ENCODE measurements around the gene GIMAP5.
A peak's percentile ranks its signal among the peaks of the same experiment; 100 is the strongest.
"Not testable (repeated sequence)": the region's sequence is repeated elsewhere in the genome, so short reads cannot be mapped to it uniquely, and the experiment has no call there.

GIMAP5 gene

DNA sequence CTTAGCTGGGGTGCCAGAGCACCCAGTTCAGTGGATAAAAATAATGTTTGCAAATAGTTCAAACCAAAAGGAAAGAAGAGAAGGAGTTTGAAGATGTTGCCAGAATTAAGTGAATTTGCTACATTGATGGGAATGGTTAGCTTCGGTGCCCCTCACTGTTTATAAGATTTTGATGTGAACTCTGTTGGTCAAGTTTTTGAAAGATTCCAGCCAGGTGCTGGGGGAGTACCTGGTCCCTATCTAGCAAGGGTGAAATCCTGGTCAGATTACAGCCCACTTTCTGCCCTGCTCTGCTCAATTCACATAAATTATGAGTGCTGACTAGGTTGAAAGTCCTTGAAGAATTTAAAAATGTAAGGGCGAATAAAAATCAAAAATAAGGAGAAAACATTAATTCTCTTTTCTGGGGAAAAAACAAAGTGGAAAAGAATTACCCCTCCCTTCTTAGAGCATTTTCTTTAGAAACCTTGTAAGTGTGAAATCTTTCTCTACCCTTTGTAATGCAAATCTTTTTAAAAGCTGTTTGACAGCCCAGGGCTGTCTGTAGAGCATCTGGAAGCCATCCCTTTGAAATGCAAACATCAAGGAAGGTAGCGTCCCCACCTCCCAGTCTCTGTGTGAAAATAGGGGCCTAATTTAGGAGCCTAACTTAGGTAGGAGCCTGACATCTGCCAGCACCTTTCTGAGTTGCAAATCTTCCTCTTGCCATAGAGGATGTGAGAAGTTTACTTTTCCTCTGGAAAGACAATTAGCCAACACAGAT lies 1.4 kb upstream of the GIMAP5 start:
- no peak for DNase-seq

DNA sequence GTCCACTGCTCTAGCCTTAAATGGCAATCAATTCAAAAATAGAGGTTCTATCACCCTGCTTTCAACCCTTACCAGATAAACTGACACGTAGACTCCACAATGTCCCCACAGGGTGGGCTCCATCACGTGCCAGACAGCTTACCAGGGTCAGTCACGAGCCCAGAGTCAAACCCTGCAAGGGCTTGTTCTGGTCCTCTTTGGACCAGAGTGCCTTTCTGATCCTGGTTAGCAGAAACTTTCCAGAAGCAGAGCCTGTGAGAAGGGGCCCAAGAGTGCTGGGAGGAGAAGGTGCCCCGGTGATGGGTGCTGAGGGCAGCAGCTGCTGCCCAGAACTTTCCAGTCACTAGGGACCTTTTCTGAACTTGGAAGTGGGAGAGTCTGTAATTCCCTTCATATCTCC lies 354 bp upstream of the GIMAP5 start:
- DNase-seq: no peak

DNA sequence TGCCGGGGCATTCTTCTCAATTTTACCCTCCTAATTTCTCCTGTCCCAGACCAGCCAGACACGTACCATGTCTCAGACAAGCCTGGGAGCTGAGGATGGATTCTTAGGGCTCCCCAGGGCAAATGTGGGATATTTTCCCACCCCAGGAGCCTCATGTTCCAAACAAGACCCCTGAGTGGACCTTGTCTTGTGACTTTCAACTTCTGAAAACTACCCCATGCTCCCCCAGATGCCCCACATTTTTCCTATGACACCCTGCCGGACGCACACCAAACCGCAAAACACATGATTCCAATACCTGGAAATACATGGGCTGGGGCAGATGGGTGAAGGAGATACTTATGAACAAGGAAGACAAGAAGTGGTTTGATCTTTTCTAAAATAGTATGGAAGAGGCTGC lies 874 bp downstream of the GIMAP5 start:
- DNase-seq: no peak

DNA sequence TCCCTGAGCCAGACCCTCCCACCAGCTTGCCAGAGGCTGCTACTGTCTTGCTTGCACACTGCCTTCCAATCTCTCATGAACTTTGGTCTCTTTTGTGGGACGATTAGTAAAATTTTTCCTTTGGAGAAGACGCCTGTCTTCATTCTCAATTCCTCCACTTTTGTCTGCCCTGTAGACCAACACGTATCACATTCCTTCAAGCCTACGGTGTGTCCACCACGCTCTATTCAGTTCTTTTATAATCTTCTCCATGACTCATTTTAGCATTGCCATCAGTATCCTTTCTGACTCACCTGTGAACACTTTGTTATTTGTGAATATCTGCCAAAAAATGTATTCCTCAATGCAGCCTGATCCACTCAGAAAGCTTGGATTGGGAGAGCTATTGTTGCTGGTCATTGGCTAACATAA lies 1.4 kb downstream of the GIMAP5 start:
- DNase-seq: peak; percentile 2

DNA sequence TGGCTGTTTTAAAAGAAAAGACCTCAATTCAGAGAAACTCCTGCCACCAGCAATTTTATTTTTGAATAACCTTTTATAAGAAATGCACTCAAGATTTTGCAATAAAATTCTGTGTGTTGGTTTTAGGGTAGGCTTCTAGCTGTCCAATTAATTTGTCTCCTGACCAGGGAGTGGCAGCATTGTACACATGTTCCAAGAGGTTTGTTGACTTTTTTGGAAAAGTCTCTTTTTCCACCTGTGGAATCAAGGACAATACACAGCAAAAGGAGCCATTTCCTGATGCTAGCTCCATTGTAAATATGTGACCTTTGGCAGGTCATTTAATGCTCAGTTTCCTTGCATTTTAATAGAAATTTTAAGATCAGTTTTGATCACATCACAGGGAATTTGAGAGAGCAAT lies 1.8 kb downstream of the GIMAP5 start:
- DNase-seq: no peak

DNA sequence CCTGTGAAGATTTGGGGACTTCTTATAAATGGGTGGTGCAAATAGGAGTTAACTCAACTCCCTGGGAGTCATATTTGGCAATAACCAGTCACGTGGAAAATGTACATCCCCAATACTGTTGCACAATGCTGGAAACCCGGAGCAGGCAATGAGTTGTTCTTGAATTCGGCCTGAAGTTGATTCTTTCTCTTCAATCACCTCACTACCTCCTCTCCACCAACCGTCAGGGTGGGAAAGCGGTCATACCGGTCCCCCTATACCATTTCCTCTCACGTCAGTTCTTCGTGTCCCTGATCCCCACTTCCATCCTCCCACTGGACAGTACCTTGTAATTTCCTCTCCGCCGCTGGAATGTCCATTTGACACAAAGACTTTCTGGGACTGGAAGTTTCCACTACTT lies 2.8 kb downstream of the GIMAP5 start:
- DNase-seq: no peak

DNA sequence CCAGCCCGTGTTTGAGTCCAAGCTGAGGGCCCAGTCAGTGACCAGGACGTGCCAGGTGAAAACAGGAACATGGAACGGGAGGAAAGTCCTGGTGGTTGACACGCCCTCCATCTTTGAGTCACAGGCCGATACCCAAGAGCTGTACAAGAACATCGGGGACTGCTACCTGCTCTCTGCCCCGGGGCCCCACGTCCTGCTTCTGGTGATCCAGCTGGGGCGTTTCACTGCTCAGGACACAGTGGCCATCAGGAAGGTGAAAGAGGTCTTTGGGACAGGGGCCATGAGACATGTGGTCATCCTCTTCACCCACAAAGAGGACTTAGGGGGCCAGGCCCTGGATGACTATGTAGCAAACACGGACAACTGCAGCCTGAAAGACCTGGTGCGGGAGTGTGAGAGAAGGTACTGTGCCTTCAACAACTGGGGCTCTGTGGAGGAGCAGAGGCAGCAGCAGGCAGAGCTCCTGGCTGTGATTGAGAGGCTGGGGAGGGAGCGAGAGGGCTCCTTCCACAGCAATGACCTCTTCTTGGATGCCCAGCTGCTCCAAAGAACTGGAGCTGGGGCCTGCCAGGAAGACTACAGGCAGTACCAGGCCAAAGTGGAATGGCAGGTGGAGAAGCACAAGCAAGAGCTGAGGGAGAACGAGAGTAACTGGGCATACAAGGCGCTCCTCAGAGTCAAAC lies 5.2 kb downstream of the GIMAP5 start:
- no peak for DNase-seq

DNA sequence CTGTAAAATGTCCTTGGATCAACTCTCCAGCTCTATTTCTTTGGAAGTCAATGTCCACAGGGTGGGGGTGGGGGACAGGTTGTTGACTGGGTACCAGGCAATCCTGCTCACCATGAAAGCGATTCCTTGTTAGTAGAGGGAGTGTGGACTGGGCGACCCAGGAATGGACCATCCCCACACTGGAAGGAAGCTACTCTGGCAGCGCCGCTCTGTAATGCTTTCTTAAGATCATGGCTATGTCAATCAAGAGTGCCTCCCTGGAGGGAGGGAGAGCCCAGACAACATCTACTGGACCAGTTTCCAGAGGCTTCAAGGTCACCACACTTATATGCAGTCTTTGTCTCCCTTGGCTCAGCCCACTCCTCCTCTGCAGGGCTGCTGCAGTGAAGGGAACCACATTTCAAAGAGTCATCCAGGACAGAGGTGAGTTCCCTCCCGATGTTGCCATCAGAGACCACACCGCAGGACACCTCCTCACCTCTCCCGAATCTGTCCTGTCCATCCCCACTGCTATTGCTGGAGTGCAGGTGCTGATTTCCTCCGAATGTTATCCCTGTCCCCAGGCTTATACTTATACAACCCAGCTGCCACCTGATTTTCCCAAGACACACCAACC lies 6.9 kb downstream of the GIMAP5 start:
- DNase-seq: no peak

DNA sequence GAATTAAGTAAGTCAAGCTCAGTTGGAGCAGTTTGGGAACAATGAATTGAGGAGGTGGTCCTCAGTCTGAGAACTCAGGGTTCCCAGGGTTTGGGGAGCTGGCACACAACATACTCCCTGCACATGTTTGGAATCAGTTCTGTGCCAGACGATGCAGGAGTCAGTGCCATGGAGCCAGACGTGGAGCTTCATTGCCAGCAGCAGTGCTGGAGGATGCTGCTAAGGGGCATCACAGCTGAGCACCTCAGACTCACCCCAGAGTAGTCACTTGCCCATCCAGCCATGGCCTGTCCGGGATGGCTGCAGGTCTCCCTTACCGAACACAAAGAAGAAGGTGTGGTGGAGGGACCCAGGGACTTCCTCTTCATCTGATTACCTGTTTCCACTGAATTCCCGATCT lies 7.9 kb downstream of the GIMAP5 start:
- no peak for DNase-seq

DNA sequence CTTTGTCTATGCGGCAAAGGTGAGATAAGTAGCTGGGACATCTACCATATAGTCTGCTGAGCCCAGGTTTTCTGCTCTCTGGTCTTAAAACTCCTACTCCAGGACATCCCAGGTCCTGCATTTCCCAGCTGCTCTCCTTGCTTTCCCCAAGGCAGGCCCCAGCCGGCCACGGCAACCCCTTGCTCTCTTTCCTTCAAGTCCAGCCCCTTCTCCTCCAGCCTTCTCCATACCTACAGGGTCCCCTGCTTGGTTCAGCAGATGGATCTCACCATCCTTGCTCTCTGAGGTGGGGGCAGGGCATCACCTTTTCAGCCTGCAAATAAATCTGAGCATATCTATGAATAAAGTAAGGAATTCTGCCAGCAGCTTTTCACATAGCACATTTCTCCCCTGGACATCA lies 8.7 kb downstream of the GIMAP5 start:
- no peak for DNase-seq

DNA sequence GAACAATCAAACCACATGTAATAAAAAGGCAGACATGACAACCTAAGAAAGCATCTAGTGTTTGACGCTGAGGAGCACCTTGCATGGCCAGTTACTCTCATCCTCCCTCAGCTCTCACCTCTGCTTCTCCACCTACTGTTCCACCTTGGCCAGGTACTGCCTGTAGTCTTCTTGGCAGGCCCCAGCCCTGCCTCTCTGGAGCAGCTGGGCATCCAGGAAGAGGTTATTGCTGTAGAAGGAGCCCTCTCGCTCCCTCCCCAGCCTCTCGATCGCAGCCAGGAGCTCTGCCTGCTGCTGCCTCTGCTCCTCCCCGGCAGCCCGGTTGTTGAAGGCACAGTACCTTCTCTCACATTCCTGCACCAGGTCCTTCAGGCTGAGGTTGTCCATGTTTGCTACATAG lies 9.7 kb downstream of the GIMAP5 start:
- no peak for DNase-seq

DNA sequence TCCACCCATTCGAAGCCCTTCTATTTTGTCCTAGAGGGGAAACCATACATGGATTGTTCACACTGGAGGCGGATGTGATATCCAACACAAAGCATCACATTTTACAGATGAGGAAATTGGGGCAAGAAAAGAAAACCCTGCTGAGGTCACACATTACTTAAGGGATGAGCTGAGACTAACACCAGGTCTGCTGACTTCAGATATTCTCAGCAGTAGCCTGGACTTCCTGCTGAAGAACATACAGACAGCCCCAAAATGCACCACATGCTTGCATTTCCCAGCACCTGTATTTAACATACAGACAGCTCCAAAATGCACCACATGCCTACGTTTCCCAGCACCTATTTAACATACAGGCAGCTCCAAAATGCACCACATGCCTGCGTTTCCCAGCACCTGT lies 11.2 kb downstream of the GIMAP5 start:
- no peak for DNase-seq

DNA sequence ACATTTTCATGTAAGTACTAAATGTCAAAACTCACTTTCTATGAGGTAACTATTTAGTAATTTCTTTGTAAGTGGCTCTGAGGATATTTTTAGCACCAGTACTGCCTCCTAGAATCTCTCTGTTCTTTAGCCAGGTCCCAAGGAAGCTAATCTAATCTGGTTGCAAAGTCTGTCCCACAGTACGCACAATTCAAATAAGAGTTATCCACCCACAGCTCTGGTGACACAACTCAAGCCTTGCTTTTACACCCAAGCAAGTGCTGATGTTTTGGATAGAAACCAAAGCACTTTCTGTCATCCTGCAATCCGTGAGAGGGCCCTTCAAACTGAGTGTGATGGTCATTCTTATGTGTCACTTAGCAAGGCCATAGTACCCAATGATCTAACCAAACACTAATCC lies 14.5 kb downstream of the GIMAP5 start:
- DNase-seq: no peak

DNA sequence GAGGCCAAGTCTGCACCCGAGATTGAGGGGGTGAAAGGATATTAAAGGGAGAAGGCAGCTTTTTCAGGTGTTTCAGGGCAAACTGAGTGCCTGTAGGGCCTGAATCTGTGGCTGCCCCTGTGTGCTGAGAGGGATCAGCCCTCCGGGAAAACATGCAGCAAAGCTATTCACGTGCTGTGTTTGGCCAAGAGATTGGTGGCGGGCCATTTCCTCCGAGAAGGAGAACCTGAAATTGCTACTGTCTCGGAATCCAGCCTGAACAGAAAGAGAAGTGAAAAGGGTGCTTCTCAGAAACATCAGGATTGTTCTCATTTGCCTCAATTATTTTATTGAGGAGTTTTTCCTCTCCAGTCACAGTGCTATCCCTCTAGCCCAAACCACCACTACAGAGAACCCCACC lies 16.0 kb downstream of the GIMAP5 start:
- DNase-seq: no peak

DNA sequence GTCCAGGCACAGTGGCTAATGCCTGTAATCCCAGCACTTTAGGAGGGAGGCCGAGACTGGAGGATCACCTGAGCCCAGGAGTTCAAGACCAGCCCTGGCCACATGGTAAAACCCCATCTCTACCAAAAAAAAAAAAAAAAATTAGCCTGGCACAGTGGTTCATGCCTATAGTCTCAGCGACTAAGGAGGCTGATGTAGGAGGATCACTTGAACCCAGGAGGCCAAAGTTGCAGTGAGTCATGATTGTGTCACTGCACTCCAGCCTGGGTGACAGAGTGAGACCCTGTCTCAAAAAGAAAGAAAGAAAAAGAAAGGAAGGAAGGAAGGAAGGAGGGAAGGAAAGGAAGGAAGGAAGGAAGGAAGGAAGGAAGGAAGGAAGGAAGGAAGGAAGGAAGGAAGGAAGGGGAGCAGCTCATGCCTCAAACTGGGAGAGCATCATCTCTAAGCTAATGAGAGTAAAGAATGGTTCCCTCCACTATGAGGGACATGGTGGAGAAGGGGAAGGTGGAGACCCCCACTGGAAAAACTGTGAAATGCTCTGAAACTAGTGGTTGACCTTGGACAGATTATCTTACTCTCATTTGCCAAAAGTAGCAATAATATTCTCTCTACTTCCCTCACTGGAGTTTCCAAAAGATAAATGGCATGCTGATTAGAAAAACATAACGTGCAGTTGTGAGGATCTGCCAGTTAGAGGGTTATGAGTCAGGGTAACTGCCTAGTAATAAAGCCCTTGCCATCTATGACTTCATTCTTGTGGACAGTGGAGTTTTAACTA lies 16.8 kb downstream of the GIMAP5 start:
- peak; percentile 6 for DNase-seq

DNA sequence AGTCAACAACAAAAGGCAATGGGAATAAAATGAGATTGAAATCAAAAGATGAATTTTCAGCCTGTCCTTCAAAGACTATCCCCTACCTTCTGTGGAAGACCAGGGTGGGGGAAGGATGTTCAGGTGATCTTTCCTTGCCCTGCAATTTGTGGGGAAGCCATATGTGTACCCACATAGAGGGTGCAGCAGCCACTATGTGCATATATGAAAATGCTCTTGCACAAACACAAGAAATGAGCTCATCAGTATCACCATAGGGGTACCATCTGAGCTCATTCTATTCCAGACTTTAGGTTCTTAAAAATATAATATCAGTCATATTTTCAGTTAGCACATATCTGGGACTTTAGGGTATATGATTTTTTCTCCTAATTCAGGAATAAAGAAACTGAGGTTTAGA lies 17.7 kb downstream of the GIMAP5 start:
- no peak for DNase-seq

DNA sequence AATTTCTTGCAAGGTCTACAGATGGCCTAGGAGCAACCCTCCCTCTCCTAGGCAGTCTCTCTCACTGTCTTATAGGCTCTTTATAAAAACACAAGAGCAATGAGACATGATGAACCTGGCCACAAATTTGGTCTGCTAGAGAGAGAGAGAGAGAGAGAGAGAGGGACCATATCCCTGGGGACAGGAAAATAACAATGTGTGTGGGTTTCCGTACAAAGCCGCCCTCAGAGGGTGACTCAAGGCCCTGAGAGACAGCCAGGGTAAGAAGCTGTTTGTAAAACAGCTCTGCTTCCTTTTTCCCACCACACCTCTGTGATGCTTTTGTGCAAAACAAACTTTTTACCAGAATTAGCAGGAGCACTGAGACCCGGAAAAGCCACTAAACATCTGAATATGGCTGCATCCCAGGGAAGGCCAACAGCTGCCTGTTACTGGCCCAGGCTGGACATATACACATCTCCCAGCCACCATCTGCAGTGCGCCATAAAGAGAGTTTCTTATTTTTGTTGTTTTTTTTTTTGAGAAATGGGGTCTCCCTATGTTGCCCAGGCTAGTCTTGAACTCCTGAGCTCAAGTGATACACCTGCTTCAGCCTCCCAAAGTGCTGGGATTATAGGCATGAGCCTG lies 18.4 kb downstream of the GIMAP5 start:
- DNase-seq: no peak

DNA sequence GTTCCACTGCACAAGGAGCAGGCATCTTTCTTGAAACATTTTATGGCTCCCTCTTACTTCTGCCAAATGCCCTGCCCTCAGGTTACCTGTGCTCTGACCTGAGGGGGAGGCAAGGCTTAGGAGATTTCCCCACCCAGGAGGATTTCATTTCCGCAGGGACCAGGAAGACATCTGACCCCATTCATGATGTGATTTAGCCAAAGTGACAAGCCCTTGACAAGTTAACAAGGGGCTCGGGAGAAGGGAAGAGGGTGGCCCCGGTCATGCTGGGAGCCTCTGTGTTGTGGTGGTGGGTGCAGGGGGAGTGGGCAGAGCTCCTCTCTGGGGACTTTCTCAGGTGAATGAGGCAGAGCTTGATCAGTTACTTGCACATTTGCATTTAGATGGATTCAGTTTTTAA lies 18.9 kb downstream of the GIMAP5 start:
- no peak for DNase-seq

DNA sequence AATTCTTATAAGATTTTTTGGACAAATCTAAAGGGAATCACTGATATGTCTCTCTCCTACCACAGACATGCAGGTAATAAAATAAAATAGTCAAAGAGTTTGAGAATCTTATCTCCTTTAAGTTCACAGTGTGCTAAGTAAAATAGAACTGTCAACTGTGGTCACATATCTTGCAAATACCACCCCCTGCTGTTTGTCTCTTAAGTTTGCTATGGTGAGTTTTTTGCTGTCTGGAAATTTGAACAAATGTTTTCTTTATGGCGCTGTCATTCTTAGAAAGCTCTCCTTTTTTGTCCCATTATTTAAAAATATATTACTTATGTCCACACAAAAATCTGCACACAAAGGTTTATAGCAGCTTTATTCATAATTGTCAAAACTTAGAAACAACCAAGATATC lies 19.6 kb downstream of the GIMAP5 start:
- no peak for DNase-seq

DNA sequence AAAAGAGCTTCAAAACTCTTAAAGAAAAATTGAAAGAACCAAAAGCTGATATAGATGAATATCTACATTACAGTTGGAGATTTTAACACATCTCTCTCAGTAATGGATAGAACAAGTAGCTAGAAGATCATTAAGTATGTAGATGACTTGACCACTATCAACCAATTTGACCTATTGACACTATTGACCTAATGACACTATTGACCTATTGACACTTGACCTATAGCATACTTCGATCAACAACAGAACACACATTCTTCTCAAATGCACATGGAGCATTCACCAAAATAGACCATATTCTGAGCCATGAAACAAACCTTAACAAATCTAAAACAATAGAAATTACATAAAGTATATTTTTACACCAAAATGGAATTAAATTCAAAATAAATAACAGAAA lies 22.3 kb downstream of the GIMAP5 start:
- DNase-seq: no peak

DNA sequence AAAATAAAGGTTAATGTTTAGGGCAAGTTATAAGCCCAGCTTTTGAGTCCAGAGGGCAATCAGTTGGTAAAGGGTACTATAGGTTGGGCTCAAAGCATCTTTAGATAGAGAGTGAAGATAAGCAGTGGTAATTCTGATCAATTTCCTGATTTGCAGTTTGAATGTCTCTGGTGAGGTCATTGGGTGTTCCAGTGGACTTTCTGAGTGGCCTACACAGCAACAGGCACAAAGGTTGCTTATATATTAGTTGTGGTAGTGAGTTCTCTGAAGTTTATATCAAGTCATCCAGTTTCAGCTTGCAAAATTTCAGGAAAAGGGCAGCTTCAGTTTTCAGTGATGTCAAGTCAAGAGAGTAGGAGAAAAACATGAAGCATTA lies 29.1 kb downstream of the GIMAP5 start:
- no peak for DNase-seq

DNA sequence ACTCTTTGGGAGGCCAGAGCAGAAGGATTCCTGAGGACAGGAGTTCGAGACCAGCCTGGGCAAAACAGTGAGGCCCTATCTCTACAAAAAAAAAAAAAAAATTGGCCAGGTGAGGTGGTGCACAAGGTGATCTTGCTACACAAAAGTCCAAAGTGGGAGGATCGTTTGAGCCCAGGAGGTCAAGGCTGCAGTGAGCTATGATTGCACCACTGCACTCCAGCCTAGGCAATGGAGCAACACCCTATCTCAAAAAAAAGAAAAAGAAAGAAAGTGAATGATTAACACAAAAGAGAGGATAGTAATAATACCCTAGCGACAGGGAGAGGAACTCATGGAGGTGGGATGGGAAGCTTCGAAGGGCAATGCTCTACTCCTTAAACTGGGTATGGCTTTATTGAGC lies 32.5 kb downstream of the GIMAP5 start:
- DNase-seq: no peak

DNA sequence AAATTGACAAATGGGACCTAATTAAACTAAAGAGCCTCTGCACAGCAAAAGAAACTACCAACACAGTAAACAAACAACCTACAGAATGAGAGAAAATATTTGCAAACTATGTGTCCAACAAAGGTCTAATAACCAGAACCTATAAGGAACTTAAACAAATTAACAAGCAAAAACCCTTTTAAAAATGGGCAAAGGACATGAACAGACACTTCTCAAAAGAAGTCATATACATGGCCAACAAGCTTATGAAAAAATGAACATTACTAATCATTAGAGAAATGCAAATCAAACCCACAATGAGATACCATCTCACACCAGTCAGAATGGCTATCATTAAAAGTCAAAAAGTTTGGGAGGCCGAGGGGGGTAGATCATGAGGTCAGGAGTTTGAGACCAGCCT lies 36.9 kb downstream of the GIMAP5 start:
- DNase-seq: not testable (repeated sequence)

All from fibroblast of upper back skin (primary cell).